Chondrocyte (in vitro differentiated cells): ENCODE results near the gene LRRC4C. TPM values are rescaled to one million over a fixed set of nuclear protein-coding genes. Genes with fewer than 3 reads are reported as not detected.

Source experiments
- DNase-seq: peaks from one replicate; pipeline ENCODE4 v3.0.0; 2021; ENCODE audit warnings: mixed read lengths, low spot score
- H3K27ac Mint-ChIP-seq: one replicate; pipeline ENCODE4 v1.8.0; 2021; ENCODE audit warnings: mild to moderate bottlenecking, moderate library complexity, mixed read lengths; ENCODE audit not compliant: unreplicated experiment
- H3K27me3 Mint-ChIP-seq: 2 replicates; pipeline ENCODE4 v1.8.0; 2021; ENCODE audit warnings: low read depth, mixed read lengths
- H3K36me3 Mint-ChIP-seq: 2 replicates; pipeline ENCODE4 v1.8.0; 2021; ENCODE audit warnings: low read depth, mixed read lengths
- H3K4me1 Mint-ChIP-seq: 2 replicates; pipeline ENCODE4 v1.8.0; 2021; ENCODE audit warnings: low read depth, mild to moderate bottlenecking, mixed read lengths
- H3K4me3 Mint-ChIP-seq: one replicate; pipeline ENCODE4 v1.8.0; 2021; ENCODE audit warnings: mild to moderate bottlenecking, moderate library complexity, mixed read lengths; ENCODE audit not compliant: unreplicated experiment
- H3K9me3 Mint-ChIP-seq: 2 replicates; pipeline ENCODE4 v1.8.0; 2021; ENCODE audit warnings: low read depth, mixed read lengths
- total RNA-seq: library from RNA; stranded (reverse); gene quantifications from 3 replicates; pipeline ENCODE4 v1.2.1, GENCODE V29; 2021
- TF ChIP-seq, protein P1 (sequence below): fragments of 200-600 bp; sonication (generic); IDR thresholded peaks from 2 replicates; pipeline ENCODE4 v1.5.0; 2021; ENCODE audit warnings: antibody characterized with exemption, mild to moderate bottlenecking, moderate library complexity

Gene LRRC4C
- total RNA-seq, 1 donor from 2014 or later: 0.72 TPM

DNA sequence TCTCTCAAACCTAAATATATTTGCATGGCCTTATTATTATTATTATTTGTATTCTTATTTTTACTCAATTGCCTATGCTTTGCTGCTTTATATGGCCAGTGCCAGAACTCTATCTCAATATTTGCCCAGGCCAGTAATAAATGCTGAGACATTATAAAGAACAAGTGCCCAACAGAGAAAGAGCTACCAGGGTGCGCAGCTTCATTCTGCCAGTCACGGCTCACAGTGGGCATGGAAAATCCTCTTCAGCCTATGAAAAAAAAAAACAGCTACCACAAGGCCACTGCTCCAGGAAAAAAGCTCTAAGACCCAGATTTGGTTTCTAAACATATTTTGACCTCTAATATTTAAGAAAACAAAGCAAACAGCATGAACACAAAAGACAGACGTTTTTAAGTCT, 1223.6 kb downstream of the LRRC4C start:
- H3K27me3 Mint-ChIP-seq: peaks cover 9% of the 10 kb centered on the region
- no peak for DNase-seq
- H3K4me3 Mint-ChIP-seq: no peak overlapping the region
- H3K36me3 Mint-ChIP-seq: no peaks in the 10 kb centered on the region
- H3K9me3 Mint-ChIP-seq: no peaks in the 10 kb centered on the region
- H3K27ac Mint-ChIP-seq: no peak overlapping the region
- TF ChIP-seq, protein P1, sequence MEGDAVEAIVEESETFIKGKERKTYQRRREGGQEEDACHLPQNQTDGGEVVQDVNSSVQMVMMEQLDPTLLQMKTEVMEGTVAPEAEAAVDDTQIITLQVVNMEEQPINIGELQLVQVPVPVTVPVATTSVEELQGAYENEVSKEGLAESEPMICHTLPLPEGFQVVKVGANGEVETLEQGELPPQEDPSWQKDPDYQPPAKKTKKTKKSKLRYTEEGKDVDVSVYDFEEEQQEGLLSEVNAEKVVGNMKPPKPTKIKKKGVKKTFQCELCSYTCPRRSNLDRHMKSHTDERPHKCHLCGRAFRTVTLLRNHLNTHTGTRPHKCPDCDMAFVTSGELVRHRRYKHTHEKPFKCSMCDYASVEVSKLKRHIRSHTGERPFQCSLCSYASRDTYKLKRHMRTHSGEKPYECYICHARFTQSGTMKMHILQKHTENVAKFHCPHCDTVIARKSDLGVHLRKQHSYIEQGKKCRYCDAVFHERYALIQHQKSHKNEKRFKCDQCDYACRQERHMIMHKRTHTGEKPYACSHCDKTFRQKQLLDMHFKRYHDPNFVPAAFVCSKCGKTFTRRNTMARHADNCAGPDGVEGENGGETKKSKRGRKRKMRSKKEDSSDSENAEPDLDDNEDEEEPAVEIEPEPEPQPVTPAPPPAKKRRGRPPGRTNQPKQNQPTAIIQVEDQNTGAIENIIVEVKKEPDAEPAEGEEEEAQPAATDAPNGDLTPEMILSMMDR: no peak
- no peaks in the 10 kb centered on the region for H3K4me1 Mint-ChIP-seq

GRCh38 chr11:40230821-40231220, 1228.6 kb downstream of the LRRC4C start:
- H3K27ac Mint-ChIP-seq: no peak overlapping the region
- no peak for DNase-seq
- no peaks in the 10 kb centered on the region for H3K9me3 Mint-ChIP-seq
- peaks cover 9% of the 10 kb centered on the region for H3K27me3 Mint-ChIP-seq
- H3K36me3 Mint-ChIP-seq: no peaks in the 10 kb centered on the region
- H3K4me1 Mint-ChIP-seq: no peaks in the 10 kb centered on the region
- TF ChIP-seq, protein P1: no peak
- no peak overlapping the region for H3K4me3 Mint-ChIP-seq

GRCh38 chr11:40228662-40229061, 1230.8 kb downstream of the LRRC4C start:
- H3K4me3 Mint-ChIP-seq: no peak overlapping the region
- no peaks in the 10 kb centered on the region for H3K9me3 Mint-ChIP-seq
- no peak overlapping the region for H3K27ac Mint-ChIP-seq
- TF ChIP-seq, protein P1: no peak
- no peaks in the 10 kb centered on the region for H3K36me3 Mint-ChIP-seq
- peaks cover 9% of the 10 kb centered on the region for H3K27me3 Mint-ChIP-seq
- no peaks in the 10 kb centered on the region for H3K4me1 Mint-ChIP-seq
- DNase-seq: no peak

DNA sequence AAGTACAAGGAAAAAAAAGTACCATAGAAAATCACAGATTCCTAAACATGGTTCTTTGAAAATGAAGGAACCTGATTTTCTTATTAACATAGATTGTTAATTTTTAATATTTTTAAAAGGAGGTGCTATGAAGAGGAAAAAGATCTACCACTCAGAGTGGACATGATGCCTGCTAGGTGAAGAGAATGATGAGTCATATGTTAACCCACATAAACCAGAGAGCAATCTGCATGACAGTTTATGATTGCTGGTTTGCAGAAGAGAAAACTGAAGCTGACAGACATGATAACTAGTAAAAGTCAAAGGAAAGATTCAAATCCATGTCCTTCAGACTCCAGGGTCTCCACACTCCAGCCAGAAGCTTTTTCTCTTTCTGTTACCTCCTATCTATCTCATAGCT, 1231.7 kb downstream of the LRRC4C start:
- Mint-ChIP-seq H3K36me3 (no peaks in the 10 kb centered on the region), H3K27ac (no peak overlapping the region), H3K4me3 (no peak overlapping the region), H3K4me1 (no peaks in the 10 kb centered on the region), H3K9me3 (no peaks in the 10 kb centered on the region), H3K27me3 (peaks cover 9% of the 10 kb centered on the region)
- DNase-seq: no peak
- TF ChIP-seq, protein P1: no peak

DNA sequence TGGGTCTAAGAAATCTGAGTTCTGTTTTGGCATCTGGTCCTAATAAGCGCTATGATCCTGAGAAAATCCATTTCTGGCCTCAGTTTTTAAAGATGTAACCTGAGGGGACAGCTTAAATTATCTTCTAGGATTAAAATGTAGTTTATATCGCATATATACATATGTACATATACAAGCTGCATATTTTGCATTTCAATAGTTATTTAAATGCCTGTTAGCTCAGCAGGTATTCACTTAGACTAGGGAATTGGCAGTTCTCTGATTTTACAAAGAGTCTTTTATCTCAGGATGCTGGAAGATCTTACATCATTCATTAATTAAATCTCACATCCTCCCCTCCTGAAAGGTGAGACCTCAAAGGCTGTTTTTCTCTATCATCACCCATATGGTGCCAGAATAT, 1232.8 kb downstream of the LRRC4C start:
- TF ChIP-seq, protein P1: no peak
- no peak overlapping the region for H3K4me3 Mint-ChIP-seq
- no peak for DNase-seq
- no peaks in the 10 kb centered on the region for H3K4me1 Mint-ChIP-seq
- H3K27ac Mint-ChIP-seq: no peak overlapping the region
- no peaks in the 10 kb centered on the region for H3K9me3 Mint-ChIP-seq
- H3K36me3 Mint-ChIP-seq: no peaks in the 10 kb centered on the region
- H3K27me3 Mint-ChIP-seq: peaks cover 9% of the 10 kb centered on the region
